Natural killer cell (primary cell): Measurements from ENCODE around the gene SCAMP1. TPM values are rescaled to one million over a fixed set of nuclear protein-coding genes. Genes with fewer than 3 reads are reported as not detected.
A peak's percentile ranks its signal among the peaks of the same experiment; 100 is the strongest.

ENCODE experiments used
- ATAC-seq, 3 donors: fragments of 150-1000 bp in 2 of 3; fragments of 200-7000 bp in 1 of 3; cut with Tn5 transposase; 1 replicate in 1 of 3; 2 replicates in 2 of 3; pipeline ENCODE4 v1.10.0; 2021; ENCODE audit warnings: mild to moderate bottlenecking in 2 of 3, moderate library complexity in 2 of 3
- DNase-seq, 2 donors: peaks; one replicate each; pipeline versions ENCODE4 v3.0.0 to v3.0.0-alpha.2; 2013 to 2021; ENCODE audit warnings: mixed read lengths in 1 of 2
- H3K27ac ChIP-seq: one replicate; pipeline ENCODE4 v1.5.1; 2013; ENCODE audit warnings: mild to moderate bottlenecking, low read length
- H3K27me3 ChIP-seq: one replicate; pipeline ENCODE4 v1.6.1; 2013; ENCODE audit warnings: low read length; ENCODE audit not compliant: control insufficient read depth, insufficient read depth
- H3K36me3 ChIP-seq: one replicate; pipeline ENCODE4 v1.6.1; 2013; ENCODE audit warnings: low read length; ENCODE audit not compliant: control insufficient read depth, insufficient read depth
- H3K4me1 ChIP-seq: one replicate; pipeline ENCODE4 v1.6.1; 2013; ENCODE audit warnings: low read length; ENCODE audit not compliant: control insufficient read depth, insufficient read depth
- H3K4me3 ChIP-seq: one replicate; pipeline ENCODE4 v1.5.1; 2013; ENCODE audit warnings: low read length
- H3K9me3 ChIP-seq: one replicate; pipeline ENCODE4 v1.6.1; 2013; ENCODE audit warnings: low read length; ENCODE audit not compliant: control insufficient read depth, insufficient read depth
- H3K27ac Mint-ChIP-seq, 2 donors: one replicate each; pipeline ENCODE4 v1.8.0; 2022; ENCODE audit warnings: mild to moderate bottlenecking in 2 of 2, mixed read lengths in 2 of 2, moderate library complexity in 1 of 2
- H3K27me3 Mint-ChIP-seq, 2 donors: one replicate each; pipeline ENCODE4 v1.8.0; 2022; ENCODE audit warnings: low read depth in 2 of 2, mixed read lengths in 2 of 2
- H3K36me3 Mint-ChIP-seq: one replicate; pipeline ENCODE4 v1.8.0; 2022; ENCODE audit warnings: mixed read lengths
- H3K4me1 Mint-ChIP-seq, 2 donors: one replicate each; pipeline ENCODE4 v1.8.0; 2022; ENCODE audit warnings: mixed read lengths in 2 of 2
- H3K4me3 Mint-ChIP-seq: one replicate; pipeline ENCODE4 v1.8.0; 2022; ENCODE audit warnings: mild to moderate bottlenecking, moderate library complexity, mixed read lengths
- H3K9me3 Mint-ChIP-seq, 2 donors: one replicate each; pipeline ENCODE4 v1.8.0; 2022; ENCODE audit warnings: mixed read lengths in 2 of 2
- WGBS: methylation state at CpG from one replicate; pipeline ENCODE4 v1.1.7; 2013; ENCODE audit warnings: missing lambda C conversion rate; ENCODE audit not compliant: insufficient coverage; 5-methylcytosine and 5-hydroxymethylcytosine counted together
- intact Hi-C: fragments of 100-400 bp; cut with micrococcal nuclease; formaldehyde crosslinking; loops from one replicate; pipeline ENCODE4 v1.14.2; 2022
- total RNA-seq, 4 donors: library from RNA; stranded (reverse); fragments of 120-200 nt in 1 of 4; gene quantifications; one replicate each; pipeline versions ENCODE4 v1.2.3 to v1.2.4, GENCODE V29; 2013 to 2022
- TF ChIP-seq, protein P1 (sequence below): fragments of 200-600 bp; IDR thresholded peaks from one replicate; pipeline ENCODE4 v1.8.0; 2022; ENCODE audit warnings: antibody characterized with exemption

Gene SCAMP1
- total RNA-seq, 3 donors from 2014 or later (not counting 1 experiment from before 2014, with no cell fraction given): 19.9 to 27.1 (median 20.5) TPM

DNA sequence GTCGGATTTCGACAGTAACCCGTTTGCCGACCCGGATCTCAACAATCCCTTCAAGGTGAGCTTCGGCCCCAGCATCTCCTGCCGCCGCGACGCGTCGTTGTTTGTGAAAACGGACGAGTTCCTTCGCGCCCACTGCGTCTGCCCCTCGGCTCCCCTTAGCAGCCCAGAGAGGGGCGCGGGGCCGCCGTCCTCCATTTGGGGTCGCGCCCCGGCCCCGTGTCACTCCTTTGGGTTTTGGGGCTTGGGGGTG is 182 bp downstream of the SCAMP1 start:
- Histone ChIP-seq H3K36me3 (no peaks in the 10 kb centered on the region), H3K27me3 (no peaks in the 10 kb centered on the region), H3K27ac (peak overlapping the region; percentile 96), H3K4me3 (peak overlapping the region; percentile 99), H3K4me1 (peaks cover 20% of the 10 kb centered on the region), H3K9me3 (no peaks in the 10 kb centered on the region)
- Mint-ChIP-seq H3K9me3 (no peaks in the 10 kb centered on the region), H3K36me3 (no peaks in the 10 kb centered on the region), H3K27me3 (no peaks in the 10 kb centered on the region), H3K4me3 (peak overlapping the region; percentile 98), H3K27ac (peak overlapping the region; percentile 90 to 96), H3K4me1 (peaks cover 45 to 58% of the 10 kb centered on the region in 2 donors)
- intact Hi-C loops: loop anchor here (1.0 to 10.0 kb wide), 2 partner anchors 66 to 624 kb away; partner anchors contain the start of genes AP3B1 and ARSB
- TF ChIP-seq, protein P1, sequence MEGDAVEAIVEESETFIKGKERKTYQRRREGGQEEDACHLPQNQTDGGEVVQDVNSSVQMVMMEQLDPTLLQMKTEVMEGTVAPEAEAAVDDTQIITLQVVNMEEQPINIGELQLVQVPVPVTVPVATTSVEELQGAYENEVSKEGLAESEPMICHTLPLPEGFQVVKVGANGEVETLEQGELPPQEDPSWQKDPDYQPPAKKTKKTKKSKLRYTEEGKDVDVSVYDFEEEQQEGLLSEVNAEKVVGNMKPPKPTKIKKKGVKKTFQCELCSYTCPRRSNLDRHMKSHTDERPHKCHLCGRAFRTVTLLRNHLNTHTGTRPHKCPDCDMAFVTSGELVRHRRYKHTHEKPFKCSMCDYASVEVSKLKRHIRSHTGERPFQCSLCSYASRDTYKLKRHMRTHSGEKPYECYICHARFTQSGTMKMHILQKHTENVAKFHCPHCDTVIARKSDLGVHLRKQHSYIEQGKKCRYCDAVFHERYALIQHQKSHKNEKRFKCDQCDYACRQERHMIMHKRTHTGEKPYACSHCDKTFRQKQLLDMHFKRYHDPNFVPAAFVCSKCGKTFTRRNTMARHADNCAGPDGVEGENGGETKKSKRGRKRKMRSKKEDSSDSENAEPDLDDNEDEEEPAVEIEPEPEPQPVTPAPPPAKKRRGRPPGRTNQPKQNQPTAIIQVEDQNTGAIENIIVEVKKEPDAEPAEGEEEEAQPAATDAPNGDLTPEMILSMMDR: no peak
- no peak for ATAC-seq
- WGBS: under 1% methylated on average over 26 of the region's 26 CpGs
- no peak for DNase-seq

DNA sequence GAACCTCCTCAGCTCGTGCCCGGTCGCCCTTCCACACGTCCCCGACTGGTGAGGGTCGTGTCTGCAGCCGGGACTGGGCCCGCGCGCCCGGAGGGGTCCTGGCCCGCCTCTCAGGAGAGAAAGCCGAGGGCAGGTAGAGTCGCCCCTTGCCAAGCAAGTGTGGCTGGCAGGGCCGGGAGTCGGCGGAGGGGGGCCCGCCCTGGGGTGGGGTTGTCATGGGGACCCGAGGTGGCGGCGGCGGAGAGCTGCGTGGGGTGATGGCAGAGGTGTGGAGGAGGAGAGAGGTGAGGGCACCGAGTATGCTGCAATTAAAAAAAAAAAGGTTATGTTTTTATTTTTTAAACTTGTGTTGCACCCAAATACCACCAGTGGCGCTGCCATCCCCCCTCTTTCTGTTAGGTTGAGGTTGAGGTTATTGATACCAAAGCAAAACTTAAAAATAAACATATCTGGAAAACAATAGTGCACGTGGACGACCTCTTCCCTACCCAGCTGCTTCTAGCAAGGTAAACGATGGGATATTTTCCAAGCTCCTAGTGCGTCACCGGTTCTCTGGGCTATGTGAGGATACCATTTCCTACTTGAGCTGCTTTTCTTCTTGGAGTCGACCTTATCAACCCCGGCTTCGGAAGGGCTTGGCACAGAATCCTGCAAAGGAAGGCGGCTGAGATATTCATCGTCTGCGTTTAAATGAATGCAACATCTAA is 660 bp downstream of the SCAMP1 start:
- Histone ChIP-seq H3K9me3 (no peaks in the 10 kb centered on the region), H3K4me1 (peaks cover 20% of the 10 kb centered on the region), H3K36me3 (no peaks in the 10 kb centered on the region), H3K27me3 (no peaks in the 10 kb centered on the region), H3K4me3 (peak overlapping the region; percentile 99), H3K27ac (peak overlapping the region; percentile 96)
- Mint-ChIP-seq H3K4me3 (peak overlapping the region; percentile 98), H3K9me3 (no peaks in the 10 kb centered on the region), H3K4me1 (peaks cover 40 to 53% of the 10 kb centered on the region in 2 donors), H3K27me3 (no peaks in the 10 kb centered on the region), H3K36me3 (no peaks in the 10 kb centered on the region), H3K27ac (peak overlapping the region; percentile 90 to 96)
- TF ChIP-seq, protein P1: peak; percentile 52
- peak; percentile 63 to 76 (median 64) for ATAC-seq
- peak; percentile 71 to 83 for DNase-seq
- WGBS: under 1% methylated on average over 34 of the region's 36 CpGs
- intact Hi-C loops: loop anchor here (1.0 to 10.0 kb wide), 2 partner anchors 67 to 624 kb away; partner anchors contain the start of genes AP3B1 and ARSB

DNA sequence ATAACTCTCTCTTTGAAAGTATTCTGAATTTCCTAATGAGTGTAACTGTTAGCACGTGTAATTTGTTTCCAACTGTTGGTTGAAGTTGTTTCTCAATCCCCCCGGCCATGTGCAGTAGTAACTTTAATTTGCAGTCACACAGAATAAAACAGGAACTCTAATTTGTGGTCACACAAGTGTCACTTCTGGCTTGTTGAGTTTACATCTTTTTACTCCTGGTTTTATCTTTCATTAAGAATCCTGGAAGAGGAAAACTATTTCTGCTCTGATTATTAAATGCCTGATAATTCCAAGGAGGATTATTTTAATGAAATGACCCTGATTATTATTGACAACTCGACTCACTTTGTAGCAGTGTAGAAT is 1.2 kb downstream of the SCAMP1 start:
- peak overlapping the region; percentile 99 for H3K4me3 ChIP-seq
- intact Hi-C loops: loop anchor here (10.0 kb wide), 1 partner anchor 623 kb away; the partner anchor contains the start of gene ARSB
- Mint-ChIP-seq H3K27ac (peak overlapping the region; percentile 90 to 96), H3K36me3 (no peaks in the 10 kb centered on the region), H3K27me3 (no peaks in the 10 kb centered on the region), H3K4me1 (peaks cover 39 to 52% of the 10 kb centered on the region in 2 donors), H3K9me3 (no peaks in the 10 kb centered on the region), H3K4me3 (peak overlapping the region; percentile 98)
- TF ChIP-seq, protein P1: no peak
- peak overlapping the region; percentile 96 for H3K27ac ChIP-seq
- H3K36me3 ChIP-seq: no peaks in the 10 kb centered on the region
- H3K9me3 ChIP-seq: no peaks in the 10 kb centered on the region
- 19% methylated on average over 2 of the region's 3 CpGs for WGBS
- H3K27me3 ChIP-seq: no peaks in the 10 kb centered on the region
- DNase-seq (no peak), ATAC-seq (no peak)
- H3K4me1 ChIP-seq: peaks cover 20% of the 10 kb centered on the region
